GM19452 (cell line): ENCODE data around the gene HNRNPA1.
"Not testable (repeated sequence)": the region's sequence is repeated elsewhere in the genome, so short reads cannot be mapped to it uniquely, and the experiment has no call there.

Experiments
- ATAC-seq: cut with Tn5 transposase; IDR thresholded peaks from one replicate; pipeline ENCODE4 v1.9.1; 2021; ENCODE audit not compliant: unreplicated experiment

Gene HNRNPA1

GRCh38 chr12:54273981-54274380 is 6.5 kb upstream of the HNRNPA1 start:
- no peak for ATAC-seq

GRCh38 chr12:54276368-54276767 is 4.2 kb upstream of the HNRNPA1 start:
- no peak for ATAC-seq

- ATAC-seq = no peak
These were observed 2.7 kb upstream of the HNRNPA1 start for GRCh38 chr12:54277823-54278276.

- no peak for ATAC-seq
These were observed 1.3 kb upstream of the HNRNPA1 start for GRCh38 chr12:54279227-54279631.

GRCh38 chr12:54279632-54280467 is 676 bp upstream of the HNRNPA1 start, which contains the start of gene CBX5:
CBX5 (minus strand) TSS chr12:54280122; CDS start chr12:54257650, 22,472 bp downstream.
- peak; percentile 69 for ATAC-seq

GRCh38 chr12:54281261-54281638 is 724 bp downstream of the HNRNPA1 start:
- ATAC-seq = not testable (repeated sequence)

- ATAC-seq = not testable (repeated sequence)
These were observed 1.2 kb downstream of the HNRNPA1 start for GRCh38 chr12:54281694-54282093.

GRCh38 chr12:54282949-54283593 is 2.5 kb downstream of the HNRNPA1 start:
- no peak for ATAC-seq

- not testable (repeated sequence) for ATAC-seq
These were observed 3.7 kb downstream of the HNRNPA1 start for GRCh38 chr12:54284070-54284780.

GRCh38 chr12:54285150-54286041 is 4.9 kb downstream of the HNRNPA1 start:
- no peak for ATAC-seq

GRCh38 chr12:54286042-54287030 is 5.8 kb downstream of the HNRNPA1 start:
- no peak for ATAC-seq

GRCh38 chr12:54287261-54288157 is 7.0 kb downstream of the HNRNPA1 start:
- no peak for ATAC-seq

GRCh38 chr12:54292083-54292930 is 11.8 kb downstream of the HNRNPA1 start:
- ATAC-seq = no peak

GRCh38 chr12:54292931-54293241 is 12.4 kb downstream of the HNRNPA1 start:
- no peak for ATAC-seq

GRCh38 chr12:54294152-54294952 is 13.8 kb downstream of the HNRNPA1 start:
- ATAC-seq = no peak

GRCh38 chr12:54294953-54295566 is 14.5 kb downstream of the HNRNPA1 start:
- ATAC-seq = no peak
